NOMO-1 treated with DMSO at 0.1 percent for 48 hours (cell line): ENCODE data around the gene FSCN2.
"Not testable (repeated sequence)": the region's sequence is repeated elsewhere in the genome, so short reads cannot be mapped to it uniquely, and the experiment has no call there.

Experiments used
- DNase-seq: peaks from one replicate; lab custom pipeline; 2025; ENCODE audit not compliant: unreplicated experiment; lab: John Stamatoyannopoulos, UW

Gene FSCN2

DNA sequence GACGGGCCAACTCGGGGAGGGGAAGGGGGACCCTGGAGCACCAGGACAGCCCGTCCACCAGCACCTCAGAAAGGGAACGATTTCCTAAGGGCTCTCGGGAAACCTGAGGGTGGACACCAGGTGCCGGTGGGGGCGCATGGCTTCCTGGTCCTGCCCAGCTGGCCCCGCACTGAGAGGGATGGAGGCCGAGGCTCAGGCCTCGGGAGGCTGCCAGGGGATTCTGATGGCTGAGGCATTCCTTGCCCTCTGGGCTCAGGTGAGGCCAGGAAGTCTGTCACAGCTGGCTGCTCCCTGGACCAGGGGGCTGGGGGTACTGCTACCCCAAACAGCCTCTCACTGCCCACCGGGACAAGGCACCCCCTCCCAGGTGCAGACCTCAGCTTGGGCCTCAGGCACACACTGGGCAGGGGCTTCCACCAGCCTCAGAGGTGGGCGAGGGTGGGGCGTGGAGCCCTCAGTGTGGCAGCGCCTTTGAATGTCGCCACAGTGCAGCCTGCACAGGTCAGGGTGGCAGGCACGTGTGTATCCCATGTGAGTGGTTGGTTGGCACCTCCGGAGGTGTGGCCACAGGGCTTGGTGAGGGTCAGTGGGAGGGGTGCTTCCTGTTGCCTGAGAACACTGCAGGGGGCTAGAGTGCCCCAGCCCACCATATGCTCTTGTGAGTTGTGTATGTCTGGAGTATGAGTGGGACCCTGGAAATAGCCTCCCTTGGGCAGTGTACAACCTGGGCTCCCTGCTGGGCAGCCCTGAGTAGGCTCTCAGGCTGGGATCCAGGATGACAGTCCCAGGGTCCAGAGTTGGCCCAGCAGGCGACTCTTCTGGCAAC is 3.9 kb upstream of the FSCN2 start:
- no peak for DNase-seq

DNA sequence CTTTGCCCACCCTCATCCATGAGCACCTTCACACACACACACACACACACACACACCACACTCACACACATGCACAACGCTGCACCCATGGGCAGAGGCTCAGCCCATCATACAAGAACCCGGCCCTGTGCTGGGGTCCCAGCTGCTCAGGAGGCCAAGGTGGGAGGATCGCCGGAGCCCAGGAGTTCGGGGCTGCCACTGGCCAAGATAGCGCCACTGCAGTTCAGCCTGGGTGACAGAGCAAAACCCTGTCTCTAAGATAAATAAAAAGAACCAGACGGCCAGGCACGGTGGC is 3.4 kb upstream of the FSCN2 start:
- no peak for DNase-seq

DNA sequence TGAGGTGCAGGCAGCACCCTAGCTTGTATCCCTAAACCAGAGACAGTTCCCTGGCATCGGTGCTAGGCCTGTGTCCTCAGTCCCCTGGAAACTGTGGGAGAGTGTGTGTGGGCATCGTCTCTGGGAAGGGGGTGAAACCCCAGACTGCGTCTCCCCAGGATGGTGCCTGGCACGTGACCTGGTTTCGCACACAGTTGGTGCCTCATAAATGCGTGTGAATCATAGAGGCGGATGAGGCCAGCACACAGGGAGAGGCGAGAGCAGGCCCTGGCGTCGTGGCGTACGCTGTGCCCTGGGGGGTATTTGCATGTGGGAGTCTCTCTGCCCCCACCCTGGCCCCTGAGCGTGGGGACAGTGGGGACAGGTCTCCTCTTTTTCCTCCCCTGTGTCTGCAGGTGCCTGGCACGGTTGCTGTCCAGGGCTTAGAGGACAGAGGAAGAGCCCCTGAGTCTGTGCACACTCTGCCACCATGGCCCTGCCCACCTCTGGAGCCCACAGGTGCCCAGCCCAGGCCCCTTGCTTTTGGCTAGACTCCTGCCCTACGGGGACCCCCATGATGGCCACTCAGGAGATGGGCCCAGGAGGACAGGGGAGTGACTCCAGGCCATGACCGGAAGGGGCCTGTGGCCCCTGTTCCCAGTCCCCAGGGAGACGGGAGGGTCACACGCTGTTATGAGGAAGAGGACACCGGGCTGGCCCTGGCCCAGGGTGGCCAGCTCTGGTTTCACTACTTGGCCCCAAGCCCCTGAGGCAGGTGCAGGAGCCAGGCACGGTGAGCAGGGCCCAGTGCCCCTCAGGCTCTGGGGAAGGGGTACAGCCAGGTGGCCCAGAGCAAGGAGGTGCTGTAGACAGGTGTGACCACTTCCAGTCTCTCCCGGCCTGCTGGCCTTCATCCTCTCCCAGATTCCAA is 1.3 kb upstream of the FSCN2 start:
- DNase-seq, result no peak

DNA sequence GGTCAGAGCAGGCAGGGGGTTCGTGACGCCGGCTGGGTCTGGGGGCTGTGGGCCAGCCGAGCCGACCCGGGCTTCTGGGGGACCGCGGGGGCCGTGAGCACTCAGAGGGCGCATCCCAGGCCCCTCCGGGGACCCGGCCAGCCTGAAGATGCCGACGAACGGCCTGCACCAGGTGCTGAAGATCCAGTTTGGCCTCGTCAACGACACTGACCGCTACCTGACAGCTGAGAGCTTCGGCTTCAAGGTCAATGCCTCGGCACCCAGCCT is 140 bp downstream of the FSCN2 start:
- no peak for DNase-seq

DNA sequence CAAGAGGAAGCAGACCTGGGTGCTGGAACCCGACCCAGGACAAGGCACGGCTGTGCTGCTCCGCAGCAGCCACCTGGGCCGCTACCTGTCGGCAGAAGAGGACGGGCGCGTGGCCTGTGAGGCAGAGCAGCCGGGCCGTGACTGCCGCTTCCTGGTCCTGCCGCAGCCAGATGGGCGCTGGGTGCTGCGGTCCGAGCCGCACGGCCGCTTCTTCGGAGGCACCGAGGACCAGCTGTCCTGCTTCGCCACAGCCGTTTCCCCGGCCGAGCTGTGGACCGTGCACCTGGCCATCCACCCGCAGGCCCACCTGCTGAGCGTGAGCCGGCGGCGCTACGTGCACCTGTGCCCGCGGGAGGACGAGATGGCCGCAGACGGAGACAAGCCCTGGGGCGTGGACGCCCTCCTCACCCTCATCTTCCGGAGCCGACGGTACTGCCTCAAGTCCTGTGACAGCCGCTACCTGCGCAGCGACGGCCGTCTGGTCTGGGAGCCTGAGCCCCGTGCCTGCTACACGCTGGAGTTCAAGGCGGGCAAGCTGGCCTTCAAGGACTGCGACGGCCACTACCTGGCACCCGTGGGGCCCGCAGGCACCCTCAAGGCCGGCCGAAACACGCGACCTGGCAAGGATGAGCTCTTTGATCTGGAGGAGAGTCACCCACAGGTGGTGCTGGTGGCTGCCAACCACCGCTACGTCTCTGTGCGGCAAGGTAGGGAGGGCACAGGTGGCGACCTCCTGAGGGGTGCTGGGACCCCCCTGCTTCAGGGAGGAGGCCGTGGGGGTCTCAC is 667 bp downstream of the FSCN2 start:
- DNase-seq, result no peak

DNA sequence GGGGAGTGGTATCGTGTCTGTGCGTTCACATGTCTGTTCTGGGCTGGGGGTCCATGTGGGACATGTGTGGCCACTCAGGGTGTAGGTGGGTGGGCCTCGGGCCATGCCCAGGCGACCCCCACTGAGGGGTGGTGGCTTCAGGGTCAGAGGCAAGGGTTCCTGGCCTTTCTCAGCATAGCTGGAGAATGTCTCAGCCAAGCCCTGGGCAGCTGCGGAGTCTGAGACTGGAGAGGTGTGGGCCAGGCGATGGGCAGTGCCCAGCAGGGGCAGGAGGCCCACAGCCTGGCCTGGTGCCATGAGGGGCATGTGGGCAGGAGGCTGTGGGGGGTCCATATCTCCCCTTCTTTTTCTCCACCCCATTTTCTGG is 1.2 kb downstream of the FSCN2 start:
- no peak for DNase-seq

DNA sequence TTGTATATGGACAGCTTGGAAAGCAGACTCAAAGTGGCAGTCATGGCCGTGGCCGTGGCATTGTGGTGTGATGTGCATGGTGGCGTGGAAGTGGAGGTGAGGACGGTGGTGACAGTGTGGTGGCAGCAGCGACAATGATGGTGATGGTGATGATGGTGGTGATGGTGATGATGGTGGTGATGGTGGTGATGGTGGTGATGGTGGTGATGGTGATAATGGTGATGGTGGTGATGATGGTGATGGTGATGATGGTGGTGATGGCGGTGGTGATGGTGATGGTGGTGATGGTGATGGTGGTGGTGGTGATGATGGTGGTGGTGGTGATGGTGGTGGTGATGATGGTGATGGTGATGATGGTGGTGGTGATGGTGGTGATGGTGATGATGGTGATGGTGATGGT is 2.8 kb downstream of the FSCN2 start:
- DNase-seq, result not testable (repeated sequence)

DNA sequence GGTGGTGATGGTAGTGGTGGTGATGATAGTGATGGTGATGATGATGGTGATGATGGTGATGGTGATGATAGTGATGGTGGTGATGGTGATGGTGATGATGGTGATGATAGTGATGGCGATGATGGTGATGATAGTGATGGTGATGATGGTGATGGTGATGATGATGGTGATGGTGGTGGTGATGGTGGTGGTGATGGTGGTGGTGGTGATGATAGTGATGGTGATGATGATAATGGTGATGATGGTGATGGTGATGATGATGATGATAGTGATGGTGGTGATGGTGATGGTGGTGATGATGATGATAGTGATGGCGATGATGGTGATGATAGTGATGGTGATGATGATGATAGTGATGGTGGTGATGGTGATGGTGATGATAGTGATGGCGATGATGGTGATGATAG is 3.8 kb downstream of the FSCN2 start:
- not testable (repeated sequence) for DNase-seq

DNA sequence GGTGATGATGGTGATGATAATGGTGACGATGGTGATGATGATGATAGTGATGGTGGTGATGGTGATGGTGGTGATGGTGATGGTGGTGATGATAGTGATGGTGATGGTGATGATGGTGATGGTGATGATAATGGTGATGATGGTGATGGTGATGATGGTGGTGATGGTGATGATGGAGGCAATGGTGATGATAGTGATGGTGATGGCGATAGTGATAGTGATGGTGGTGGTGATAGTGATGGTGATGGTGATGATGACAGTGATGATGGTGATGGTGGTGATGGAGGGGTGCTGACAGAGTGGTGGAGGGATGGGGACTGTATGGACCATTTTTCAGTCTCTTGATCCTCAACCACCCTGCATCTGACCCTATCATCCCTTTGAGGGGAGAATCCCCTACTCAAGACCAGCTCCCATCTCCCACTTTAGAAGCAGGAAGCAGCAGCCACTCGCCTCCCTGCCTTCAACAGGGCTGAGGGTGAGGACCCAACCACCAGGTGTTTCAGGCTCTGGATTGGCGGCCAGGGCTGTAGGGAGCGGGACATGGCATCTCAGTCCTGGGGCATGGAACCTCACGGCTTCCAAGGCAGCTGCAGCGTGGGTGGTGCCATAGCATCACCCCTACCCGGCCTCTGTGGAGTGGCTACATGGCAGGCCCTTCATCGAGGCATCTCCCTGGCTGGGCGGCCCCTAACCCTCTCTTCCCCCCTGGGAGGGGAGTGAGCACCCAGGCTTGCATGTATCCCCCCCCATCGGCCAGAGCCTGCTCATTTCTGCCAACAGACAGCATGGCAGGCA is 4.5 kb downstream of the FSCN2 start:
- DNase-seq, result no peak

DNA sequence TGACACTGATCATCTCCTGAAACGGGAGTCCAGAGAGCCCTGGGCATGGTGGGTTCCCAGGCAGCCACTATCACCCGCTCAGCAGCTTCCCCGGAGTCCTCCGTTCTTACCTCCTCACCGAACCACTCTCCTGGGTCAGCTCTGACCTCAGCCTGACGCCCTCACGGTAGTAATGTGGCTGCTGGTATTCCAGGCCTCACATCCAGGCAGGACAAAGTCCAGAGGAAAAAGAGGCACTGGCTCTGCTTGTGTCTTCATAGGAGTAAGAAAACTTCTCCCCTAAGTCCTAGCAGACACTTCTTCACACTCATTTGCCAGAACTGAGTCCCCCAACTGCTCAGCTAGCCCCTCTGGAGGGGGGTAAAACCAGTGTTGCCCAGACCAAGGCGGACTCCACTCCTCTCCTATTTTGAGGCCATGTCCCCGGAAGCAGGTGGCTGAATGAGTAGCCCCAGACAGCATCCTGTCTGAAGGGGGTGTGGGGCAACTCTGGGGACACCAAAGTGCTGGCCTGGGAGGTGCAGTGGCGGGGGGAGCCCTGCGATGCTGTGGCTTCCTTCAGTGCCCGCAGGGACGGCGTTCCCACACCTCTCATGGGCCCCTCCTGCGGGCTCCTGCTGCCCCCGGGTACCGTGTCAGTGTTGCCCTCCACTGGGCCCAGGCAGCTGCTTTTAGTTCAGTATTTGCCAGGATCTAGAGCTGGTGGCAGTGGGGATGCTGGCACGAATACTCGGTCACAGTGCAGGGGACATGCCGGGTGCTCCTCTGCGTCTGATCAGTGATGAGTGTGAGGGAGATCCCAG is 5.4 kb downstream of the FSCN2 start:
- no peak for DNase-seq

DNA sequence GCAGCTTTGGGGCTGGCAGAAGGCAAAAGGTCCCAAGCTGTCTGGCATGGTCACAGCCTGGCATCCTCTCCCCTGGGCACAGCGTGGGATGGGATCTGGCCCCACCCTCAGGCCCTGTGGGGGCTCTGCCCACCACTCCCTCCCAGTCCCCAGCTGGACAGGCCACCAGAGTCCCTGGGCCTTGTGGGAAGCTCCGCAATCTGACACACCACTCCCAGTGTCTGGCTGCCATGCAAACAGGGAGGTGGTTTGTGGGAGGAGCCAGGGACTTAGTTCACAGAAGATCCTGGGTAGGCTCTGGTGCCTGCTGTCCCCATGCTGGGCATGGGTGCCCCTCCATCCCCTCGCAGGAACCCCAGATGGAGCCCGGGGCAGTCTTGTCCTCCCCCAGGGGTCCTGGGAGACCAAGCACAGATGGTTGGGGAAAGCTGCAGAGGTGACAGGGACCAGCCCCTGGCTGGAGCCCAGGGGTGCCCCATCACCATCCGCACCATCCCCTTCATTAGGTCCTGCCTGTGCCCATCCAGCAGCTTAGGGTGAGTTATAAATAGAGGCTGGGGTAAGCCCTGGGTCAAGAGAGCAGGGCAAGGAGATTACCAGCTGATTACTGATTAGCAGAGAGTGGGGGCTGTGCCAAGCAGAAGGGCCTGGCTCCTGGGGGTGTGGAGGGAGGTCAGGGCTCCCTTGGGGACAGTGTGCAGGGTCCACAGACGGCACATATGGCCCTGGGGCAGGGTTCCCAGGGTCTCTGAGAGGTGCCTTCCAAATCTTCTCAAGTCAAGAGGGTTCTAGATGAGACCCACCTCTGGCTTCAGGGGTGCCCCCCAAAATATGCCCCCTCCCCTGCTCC is 6.2 kb downstream of the FSCN2 start:
- DNase-seq, result no peak

DNA sequence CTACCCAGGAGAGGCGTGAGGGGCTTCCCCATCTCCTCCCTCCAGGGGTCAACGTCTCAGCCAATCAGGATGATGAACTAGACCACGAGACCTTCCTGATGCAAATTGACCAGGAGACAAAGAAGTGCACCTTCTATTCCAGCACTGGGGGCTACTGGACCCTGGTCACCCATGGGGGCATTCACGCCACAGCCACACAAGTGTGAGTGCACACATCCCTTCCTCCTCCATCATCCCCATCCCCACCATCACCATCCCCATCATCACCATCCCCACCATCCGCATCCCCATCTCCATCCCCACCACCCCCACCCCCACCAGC is 6.8 kb downstream of the FSCN2 start:
- DNase-seq, result no peak

DNA sequence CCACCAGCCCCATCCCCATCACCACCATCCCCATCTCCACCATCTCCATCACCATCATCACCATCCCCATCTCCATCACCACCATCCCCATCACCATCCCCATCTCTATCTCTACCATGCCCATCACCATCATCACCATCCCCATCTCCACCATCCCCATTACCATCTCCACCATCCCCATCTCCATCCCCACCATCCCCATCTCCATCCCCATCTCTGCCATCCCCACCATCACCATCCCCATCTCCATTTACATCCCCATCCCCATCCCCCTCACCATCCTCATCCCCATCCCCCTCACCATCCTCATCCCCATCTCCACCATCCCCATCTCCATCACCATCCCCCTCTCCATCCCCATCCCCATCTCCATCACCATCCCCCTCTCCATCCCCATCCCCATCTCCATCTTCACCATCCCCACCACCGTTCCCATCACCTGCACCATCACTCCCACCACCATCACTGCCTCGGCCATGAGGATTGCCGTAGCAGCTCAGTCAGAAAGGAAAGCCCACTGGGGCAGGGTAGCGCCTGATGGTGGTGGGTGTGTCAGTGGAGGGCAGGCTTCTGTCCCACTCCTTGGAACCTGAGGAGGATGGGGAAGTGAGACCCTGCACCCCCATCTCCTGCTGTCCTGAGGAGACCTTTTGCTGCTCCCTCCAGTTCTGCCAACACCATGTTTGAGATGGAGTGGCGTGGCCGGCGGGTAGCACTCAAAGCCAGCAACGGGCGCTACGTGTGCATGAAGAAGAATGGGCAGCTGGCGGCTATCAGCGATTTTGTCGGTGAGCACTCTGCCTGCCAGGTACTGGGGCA is 7.5 kb downstream of the FSCN2 start:
- no peak for DNase-seq

DNA sequence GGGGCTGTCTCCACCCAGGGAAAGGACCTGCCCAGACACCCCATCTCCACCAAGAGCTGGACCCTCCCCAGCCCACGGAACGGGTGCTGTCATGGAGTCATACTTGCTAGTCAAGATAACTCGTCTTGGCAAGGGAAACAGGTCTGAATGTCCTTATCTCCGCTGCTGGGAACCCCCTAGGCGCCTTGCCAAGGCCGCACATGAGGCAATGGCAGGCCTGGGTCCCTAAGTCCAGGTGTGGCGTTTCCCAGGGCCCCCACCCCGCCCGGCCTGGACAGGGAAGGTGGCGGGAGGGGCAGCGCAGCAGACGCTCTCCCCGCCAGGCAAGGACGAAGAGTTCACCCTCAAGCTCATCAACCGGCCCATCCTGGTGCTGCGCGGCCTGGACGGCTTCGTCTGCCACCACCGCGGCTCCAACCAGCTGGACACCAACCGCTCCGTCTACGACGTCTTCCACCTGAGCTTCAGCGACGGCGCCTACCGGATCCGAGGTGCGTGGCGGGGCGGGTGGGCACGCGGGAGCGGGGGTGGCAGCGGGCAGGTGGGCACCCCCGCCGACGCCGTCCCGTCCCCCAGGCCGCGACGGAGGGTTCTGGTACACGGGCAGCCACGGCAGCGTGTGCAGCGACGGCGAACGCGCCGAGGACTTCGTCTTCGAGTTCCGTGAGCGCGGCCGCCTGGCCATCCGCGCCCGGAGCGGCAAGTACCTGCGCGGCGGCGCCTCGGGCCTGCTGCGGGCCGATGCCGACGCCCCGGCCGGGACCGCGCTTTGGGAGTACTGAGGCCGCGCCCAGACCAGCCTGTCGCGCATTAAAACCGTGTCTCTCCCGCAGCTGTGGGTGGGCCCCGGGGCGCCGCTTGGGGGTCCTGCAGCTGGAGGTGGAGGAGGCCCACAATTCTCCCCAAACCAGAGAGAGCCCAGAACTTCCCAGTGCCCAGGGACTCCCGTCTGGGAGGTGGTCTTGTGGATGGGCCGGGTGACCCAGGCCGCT is 8.4 kb downstream of the FSCN2 start:
- DNase-seq, result no peak

DNA sequence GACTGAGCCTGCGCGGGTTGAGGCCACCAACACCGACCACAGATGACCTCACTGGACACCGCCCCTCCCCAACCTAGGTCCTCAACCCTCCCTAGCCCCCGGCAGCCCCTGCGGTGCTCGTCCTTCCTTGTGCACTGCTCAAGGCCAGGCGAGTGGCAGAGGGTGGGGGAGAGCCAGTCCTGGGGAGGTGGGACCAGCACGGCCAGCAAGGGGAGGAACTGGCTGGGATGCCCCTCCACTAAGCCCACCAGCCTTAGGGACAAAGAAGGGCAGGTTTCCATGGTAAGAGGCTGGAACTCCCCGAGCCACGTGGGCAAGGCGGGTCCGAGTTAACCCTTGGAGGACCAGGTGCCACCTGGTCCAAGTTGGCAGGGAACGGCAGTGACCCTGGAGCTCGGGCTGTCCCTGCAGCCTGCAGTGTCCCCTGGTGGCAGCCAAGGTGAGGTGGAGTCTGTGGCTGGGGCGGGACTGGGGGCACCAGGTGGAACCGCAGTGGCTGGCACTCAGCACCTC is 9.2 kb downstream of the FSCN2 start:
- peak; percentile 22 for DNase-seq

DNA sequence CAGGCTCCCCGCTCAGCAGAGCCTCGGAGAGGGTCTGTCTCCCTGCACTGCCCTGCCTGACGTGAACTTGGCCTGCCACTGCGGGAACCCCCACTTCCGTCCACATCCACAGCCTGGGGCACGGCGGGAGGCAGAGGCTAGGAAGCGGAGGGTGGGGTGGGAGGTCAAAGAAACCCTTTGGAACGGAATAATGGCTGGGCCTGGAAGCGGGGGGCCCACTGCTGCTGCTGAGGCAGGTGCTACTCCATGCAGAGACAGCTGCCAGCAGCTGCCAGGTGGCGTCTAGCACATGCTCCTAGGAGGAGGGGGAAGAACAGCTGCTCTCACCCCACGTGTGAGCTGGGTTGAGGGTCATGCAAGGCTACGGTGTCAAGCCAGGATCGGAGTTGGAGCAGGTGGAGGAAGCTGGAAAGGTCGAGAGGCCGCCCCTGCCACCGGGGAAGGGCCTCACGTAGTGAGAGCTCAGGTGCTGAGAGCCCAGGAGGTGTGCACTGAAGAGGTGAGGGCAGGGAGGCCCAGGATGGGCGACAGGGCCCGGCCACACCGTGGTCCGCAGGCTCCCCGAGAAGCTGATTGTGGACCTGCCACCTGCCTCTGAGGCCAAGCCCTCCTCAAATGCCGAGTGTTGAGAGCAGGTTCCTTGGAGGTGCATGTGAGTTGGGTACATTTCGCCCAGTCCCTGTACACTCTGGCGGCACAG is 9.8 kb downstream of the FSCN2 start:
- no peak for DNase-seq
